Spleen (tissue), 7 donors: ENCODE measurements around the gene AGT.

Experiments
- CTCF ChIP-seq, 11 experiments: fragments of 200-600 bp in 7 of 11; fragments of 450-650 bp in 4 of 11; sonication (generic) in 4 of 11; IDR thresholded peaks in 8 of 11; conservative IDR thresholded peaks in 3 of 11; 1 replicate in 7 of 11; 2 replicates in 4 of 11; pipeline versions ENCODE4 v1.4.0 to v1.8.0; 2016 to 2021; ENCODE audit warnings: antibody characterized with exemption in 11 of 11, inconsistent platforms in 4 of 11, mild to moderate bottlenecking in 1 of 11
- POLR2A ChIP-seq, 3 donors: fragments of 450-650 bp; IDR thresholded peaks; one replicate each; pipeline ENCODE4 v1.5.1; 2017; ENCODE audit warnings: antibody characterized with exemption in 3 of 3, mild to moderate bottlenecking in 1 of 3
- POLR2AphosphoS5 ChIP-seq, 3 donors: sonication (generic); formaldehyde crosslinking; IDR thresholded peaks; one replicate each; pipeline ENCODE4 v1.5.1; 2017; ENCODE audit warnings: antibody characterized with exemption in 3 of 3
- donor health status: DM: no; HTN: no; CAD: no; lungs with moderate emphysema.
- donor health status: DM: no; HTN: no; CAD: no.
- donor health status: DM: no; HTN: no; CAD: no.

GRCh38 chr1:230710543-230710904, 3.4 kb downstream of the AGT start:
- TF ChIP-seq CTCF (IDR thresholded peaks at IDR 0.05 in 8 of 11, conservative IDR thresholded peaks at IDR 0.05 in 3 of 11) (no peak), POLR2A (IDR thresholded peaks at IDR 0.05) (no peak), POLR2AphosphoS5 (IDR thresholded peaks at IDR 0.05) (no peak)
